ENCODE data around the gene SIGLEC15.
A peak's percentile ranks its signal among the peaks of the same experiment; 100 is the strongest.

Gene SIGLEC15

DNA sequence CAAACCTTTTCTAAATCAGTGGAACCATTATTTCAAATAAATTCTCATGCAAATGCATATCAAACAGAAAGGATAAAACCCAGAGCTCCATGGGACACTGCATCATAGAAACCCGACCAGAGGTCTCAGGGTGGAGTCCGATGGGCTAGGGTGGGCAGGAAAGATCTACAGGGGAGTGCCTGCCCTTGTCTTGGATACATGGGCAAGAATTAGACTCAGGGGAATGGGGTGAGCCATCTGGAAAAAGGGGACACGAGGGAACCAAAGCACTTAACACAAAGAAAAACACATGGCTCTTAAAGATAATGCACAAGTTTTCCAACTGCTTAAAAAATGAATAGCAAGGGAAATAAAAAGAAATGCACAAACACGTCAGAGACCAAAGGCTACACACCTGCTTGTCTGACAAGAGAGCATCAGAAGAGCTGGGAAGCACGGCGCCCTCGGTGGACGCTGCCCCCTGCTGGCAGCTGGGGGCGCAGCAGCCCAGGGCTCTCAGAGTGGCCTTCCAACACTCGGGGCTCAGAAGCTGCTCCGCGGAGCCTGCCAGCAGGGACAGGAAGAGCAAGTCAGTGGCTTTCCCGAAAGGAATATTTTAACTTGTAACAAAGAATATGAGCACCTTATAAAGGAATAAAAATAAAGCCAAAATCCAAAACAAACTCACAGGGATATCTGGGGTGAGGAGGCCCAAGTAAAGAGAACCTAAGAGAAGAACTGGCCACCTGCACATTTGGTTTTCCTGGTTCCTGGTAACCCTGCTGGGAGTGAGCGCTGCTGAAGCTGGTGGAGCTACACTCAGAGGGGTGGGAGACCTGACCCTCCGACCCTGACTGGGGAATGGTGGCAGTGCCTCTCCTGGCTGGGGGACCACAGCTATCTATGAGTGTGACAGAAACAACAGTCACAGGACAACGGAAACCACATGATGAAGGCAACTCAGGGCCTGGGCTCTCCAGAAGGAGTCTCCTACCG is 54.5 kb downstream of the SIGLEC15 start:
- peak; percentile 65 for DNase-seq (ENCODE audit: low spot score)

DNA sequence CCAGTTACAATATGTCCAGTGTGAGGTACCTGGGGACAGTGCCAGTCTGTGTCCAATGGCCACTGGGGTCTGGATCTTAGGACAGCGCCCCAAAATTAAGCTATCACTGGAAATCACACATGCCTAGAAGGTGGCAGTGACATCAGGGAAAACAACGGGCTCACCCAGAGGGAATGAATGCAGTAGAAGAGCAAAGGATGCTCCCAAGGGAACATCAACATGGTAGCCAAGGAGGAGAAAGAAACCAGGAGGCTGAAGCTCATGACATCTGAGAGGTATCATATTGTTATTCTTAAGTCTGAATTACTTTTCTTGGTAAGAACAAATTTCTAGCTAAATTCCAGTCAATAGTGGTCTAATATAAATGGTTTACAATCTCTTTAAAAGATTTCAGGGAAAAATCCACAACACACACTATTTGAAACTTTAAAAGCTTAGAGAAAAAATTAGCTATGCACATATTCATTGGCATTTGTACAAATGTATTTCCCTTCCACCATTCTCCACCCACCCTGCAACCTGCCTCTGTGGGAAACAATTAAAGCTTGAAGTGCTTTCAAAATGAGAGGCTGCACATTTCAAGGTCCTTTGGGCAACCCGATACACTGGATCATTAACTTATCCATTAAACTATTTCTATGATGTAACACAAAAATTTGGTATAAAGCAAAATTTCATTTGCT is 55.5 kb downstream of the SIGLEC15 start:
- no peak for DNase-seq (ENCODE audit: low spot score)

DNA sequence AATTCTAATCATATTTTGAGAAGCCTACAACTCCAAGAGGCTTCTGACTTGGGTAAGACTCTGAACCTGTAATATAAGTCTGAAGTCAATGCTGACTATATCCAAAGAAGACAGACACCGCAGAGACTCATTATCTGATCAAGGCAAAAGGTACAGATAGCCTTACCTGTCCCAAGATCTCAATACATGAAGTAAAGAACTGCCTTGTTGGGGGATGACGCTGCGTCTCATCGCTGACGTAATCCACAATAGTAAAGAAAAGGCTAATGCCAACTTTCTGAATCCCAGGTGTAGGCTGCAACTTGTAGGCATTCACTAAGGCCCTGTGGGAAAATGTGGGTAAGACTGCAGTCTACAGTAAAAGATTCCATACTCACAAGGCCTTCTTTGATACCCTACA is 62.1 kb downstream of the SIGLEC15 start:
- DNase-seq (ENCODE audit: low spot score), result no peak

DNA sequence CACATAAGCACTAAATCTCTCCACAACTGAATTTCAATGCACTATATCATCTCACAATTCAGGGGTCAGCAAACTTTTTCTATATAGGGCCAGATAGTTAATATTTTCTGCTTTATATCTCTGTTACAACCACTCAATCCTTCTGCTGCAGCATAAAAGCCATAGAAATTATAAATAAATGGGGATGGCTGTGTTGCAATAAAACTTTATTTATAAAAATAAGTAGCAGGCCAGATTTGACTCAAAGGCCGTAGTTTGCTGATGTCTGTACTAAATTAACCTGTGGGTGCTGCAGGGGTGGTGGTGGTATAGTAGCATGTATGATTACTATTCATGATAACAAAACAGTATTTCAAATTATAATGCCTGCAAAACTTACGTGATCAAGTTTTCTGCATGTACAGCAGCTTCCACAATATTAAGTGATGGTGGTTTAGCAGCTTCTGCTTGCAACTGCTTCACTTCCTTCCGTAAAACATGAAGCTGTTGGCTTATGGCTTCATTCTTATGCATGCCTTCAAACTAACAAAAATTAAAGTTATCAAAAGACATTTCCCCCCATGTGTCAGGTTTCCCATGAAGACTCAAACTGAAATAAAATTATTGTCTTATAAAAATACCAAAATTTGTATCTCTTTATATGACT is 64.1 kb downstream of the SIGLEC15 start:
- DNase-seq (ENCODE audit: low spot score), result no peak

DNA sequence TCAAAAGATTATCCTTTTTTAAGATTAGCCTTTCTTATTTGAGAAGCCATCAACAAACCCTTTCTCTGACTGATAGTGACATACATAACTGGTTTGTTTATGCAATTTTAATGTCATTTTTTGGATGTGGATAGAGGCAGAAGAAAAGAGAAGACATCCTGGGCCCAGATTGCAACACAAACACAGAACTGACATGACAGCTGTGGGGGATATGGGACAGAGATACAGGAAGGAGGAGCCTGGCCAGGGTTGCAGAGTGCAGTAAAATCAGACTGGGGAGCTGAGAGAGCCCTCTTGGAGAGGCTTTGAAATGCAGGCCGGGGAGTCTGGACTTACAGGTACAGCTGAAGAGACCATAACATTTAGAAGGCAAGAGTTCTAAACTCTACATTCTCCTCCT is 65.1 kb downstream of the SIGLEC15 start:
- no peak for DNase-seq (ENCODE audit: low spot score)

DNA sequence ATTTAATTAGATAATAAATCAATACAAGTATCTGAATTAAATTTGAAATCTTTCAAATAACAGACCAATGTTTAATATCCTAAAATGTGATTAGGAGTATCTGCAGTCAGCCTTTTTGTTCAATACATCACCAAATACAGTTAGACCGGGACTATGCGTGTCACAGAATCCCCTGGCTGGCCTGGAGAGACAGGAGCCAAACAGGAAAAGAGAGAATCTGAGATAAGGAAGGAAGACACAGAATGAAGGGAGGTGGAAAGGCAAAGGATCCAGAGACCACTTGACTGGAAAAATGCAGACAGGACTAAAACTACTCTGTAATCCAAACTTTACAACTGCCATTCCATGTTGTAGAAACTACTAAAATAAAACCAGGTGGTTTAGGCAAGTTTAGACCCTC is 66.3 kb downstream of the SIGLEC15 start:
- DNase-seq (ENCODE audit: low spot score), result no peak

All from CD4-positive, alpha-beta T cell treated with Interleukin-6 at 100 ng/mL for 8 hours (primary cell).